GM20000 (cell line): Measurements from ENCODE around the gene NPR3.

Experiments used
- DNase-seq: peaks from one replicate; pipeline ENCODE4 v3.0.0; 2012; ENCODE audit warnings: low spot score
- TF ChIP-seq, protein P1 (sequence below): IDR thresholded peaks from 2 replicates; pipeline ENCODE4 v1.5.1; 2012; ENCODE audit warnings: mild to moderate bottlenecking, control low read depth; ENCODE audit errors: extremely low read depth, missing control alignments

The NPR3 gene

DNA sequence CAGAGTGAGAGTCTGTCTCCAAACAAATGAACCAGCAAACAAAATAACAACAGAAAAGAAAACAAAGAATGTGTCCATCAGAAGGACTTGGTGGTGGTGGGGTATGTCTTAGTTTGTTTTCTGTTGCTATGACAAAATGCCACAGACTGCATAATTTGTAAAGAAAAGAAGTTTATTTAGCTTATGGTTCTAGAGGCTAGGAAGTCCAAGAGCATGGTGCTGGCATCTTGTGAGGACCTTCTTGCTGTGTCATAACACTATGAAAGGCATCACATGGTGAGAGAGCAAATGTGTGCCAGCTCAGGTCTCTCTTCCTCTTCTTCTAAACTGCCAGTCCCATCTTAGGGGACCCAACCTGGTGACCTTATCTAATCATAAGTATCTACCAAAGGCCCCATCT lies 10.5 kb downstream of the NPR3 start:
- no peak for DNase-seq
- TF ChIP-seq, protein P1, sequence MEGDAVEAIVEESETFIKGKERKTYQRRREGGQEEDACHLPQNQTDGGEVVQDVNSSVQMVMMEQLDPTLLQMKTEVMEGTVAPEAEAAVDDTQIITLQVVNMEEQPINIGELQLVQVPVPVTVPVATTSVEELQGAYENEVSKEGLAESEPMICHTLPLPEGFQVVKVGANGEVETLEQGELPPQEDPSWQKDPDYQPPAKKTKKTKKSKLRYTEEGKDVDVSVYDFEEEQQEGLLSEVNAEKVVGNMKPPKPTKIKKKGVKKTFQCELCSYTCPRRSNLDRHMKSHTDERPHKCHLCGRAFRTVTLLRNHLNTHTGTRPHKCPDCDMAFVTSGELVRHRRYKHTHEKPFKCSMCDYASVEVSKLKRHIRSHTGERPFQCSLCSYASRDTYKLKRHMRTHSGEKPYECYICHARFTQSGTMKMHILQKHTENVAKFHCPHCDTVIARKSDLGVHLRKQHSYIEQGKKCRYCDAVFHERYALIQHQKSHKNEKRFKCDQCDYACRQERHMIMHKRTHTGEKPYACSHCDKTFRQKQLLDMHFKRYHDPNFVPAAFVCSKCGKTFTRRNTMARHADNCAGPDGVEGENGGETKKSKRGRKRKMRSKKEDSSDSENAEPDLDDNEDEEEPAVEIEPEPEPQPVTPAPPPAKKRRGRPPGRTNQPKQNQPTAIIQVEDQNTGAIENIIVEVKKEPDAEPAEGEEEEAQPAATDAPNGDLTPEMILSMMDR, result no peak

DNA sequence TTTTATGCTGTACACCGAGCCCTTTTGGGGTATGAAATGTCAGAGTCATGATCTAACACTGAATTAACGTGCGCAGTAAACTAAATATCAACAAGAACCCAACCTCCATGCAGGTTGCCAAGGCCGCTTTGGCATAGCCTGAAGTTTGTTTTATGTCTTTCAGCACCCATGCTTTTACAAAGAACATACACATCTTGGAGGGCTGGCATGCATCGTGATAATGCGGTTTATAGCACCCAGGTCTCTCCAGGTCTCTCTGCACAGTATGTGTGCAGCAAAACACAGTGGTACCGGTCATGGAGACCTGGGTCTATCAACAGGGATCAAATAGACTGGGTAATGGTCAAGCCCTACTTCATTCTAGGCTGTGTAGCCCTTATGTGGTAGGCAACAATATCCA lies 11.8 kb downstream of the NPR3 start:
- TF ChIP-seq, protein P1, result no peak
- no peak for DNase-seq

DNA sequence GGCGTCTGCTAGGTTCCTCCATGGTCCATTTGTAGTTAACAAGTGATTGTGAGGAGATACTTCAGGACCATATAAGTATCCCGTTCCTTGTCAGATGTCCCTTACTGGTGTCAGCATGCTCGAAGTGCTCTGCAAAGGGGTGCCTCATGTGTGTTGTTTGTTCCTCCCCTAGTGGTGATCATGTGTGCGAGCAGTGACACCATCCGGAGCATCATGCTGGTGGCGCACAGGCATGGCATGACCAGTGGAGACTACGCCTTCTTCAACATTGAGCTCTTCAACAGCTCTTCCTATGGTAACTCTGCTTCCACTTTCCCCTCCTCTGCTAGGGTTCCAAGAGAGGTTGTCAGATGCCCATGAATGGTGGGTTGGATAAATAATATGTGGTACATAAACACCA lies 13.4 kb downstream of the NPR3 start:
- no peak for DNase-seq
- TF ChIP-seq, protein P1, result no peak

DNA sequence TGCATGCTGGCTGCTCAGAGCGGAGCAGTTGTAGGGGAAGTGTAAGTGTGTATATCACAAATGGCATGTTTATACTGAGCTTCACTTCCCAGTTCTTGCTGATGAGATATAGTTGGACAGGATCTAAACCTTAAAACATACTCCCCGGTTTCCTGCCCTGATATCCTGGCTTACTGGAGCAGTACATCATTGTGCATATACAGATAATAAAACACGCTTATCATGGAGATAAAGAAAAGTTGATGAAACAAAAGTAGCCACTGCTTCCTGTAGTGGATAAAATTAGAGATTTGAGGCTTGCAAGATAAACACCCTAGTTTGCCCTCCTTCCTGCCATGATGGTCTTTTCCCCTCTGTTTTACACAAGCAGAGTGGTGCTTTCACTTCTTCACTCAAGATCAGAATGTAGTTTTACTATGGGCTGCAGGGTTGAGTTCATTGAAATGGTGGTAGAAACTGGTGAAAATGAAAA lies 15.0 kb downstream of the NPR3 start:
- DNase-seq, result no peak
- TF ChIP-seq, protein P1, result no peak

DNA sequence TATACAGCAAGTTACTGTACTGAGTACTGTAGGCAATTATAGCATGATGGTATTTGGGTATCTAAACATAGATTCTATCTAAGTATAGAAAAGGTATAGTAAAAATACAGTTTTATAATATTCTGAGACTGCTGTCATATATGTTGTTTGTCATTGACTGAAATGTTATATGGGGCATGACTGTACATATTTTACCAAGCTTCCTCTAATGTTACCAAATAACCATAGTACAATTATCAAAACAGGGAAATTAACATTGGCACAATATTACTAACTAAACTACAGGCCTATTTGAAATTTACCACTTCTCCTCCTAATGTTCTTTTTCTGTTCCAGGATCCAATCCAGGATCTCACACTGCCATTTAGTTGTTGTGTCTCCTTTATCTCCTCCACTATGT lies 18.5 kb downstream of the NPR3 start:
- TF ChIP-seq, protein P1, result no peak
- DNase-seq, result no peak

DNA sequence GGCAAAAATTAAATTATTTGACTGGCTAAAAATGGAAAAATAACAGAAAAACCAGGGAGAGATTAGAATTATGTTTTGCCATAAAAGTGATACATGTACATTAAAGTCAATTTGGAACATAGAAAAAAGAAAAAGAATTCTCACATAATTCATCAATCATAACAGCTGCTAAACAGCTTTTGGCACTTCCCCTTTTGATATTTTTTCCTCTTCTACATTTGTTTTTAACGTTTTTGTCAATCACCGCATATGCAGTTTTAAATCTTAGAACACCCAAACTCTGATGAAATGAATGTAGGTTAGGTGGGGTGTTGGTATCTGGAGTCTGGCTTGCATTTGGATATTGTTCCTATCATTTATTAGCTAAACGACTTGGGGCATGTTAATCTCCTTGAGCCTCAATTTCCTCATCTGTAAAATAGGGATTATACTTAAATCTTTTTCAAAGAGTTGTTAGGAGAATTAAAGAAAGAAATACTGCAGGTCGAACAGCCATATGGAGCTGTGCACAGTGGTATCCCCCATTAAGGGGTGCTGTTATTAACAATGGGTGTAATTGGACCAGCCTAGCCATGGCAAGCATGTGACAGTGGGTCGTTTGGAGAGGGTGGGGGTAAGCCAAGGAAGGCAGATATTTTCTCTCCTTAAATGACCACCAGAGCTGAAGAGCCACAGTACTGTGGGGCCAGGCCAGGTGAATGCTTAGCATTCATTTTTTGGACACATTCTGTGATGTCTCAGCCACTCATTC lies 22.6 kb downstream of the NPR3 start:
- TF ChIP-seq, protein P1, result no peak
- no peak for DNase-seq

DNA sequence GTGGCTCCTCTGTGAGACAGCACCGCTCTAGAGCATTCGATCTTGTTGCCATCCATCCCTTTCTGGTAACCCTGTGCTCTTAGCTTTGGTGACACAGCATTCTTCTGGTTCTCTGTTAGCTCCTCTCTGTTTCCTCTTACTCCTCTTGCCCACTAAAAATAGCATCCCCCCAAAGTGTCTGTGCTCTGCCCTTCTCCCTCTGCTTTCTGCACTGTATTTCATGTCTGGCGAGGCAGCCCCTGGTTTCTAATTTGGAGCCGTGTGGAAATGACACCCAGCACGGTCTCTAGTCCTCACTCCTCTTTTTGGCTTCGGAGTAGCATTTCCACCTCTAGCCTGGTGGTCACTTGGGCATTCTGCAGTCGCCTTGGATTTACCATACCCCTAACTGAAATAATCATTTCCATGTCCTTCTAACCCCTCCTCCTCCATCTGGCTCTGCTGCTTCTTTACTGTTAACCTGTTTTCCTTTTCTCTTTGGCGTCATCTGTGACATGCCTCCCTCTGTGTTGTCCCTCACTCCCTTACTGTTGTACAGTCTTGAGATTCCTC lies 23.8 kb downstream of the NPR3 start:
- no peak for DNase-seq
- TF ChIP-seq, protein P1, result no peak
